HG02623 (cell line): ENCODE data around the gene TERB1.
A peak's percentile ranks its signal among the peaks of the same experiment; 100 is the strongest.
"Not testable (repeated sequence)": the region's sequence is repeated elsewhere in the genome, so short reads cannot be mapped to it uniquely, and the experiment has no call there.

Experiments used
- ATAC-seq: cut with Tn5 transposase; IDR thresholded peaks from one replicate; pipeline ENCODE4 v1.9.1; 2021; ENCODE audit warnings: moderate library complexity; ENCODE audit not compliant: unreplicated experiment

TERB1 gene

DNA sequence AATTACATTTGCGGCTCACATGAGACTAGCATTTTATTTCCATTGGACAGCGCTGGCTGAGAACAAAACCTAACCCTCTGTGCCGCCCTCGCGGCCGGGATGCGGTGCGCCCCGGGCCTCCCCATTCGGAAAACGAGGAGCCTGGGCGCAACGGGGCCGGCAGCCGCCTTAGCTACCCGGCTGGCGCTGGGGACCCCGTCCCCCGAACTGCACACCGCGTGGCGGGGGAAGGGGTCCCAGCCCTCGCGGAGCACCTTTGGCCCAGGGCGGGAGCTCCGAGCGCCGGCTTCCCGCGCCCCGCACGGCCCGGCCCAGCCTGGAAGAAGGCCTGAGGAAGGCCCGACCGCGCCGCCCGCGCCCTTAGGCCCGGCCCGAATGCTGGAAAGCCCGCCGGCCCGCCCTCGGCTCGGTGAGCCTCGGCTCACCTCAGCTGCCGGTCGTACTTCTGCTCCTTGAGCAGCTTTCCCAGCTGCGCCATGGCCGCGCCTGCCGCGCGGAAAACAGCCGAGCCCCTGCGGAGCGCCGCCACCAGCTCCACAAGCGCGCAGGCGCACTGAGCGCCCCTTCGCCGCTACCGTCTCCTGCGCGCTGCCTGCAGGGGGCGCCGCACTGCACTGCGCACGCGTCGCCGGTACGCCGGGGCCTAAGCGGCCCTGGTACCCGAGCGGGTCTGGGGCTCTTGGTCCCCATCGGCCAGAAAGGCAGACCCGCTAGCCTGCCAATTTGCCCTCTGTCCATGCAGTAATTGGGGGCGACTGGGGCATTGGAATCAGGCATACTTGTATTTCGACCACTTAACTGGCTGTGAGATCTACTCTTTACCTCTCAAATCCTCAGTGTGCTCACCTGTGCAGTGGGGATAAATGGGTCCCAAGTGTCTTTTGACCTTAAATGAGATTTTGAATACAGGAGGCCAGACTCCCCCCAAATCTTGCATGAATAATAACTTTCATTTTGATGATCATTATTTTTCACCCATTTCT, 29.3 kb upstream of the TERB1 start, which contains the start of gene NAE1:
Gene NAE1, minus strand, starts transcription at position 555 of the 983 bp plus-strand sequence. Its CDS starts 77 bp downstream, at position 478.
- peak; percentile 91 for ATAC-seq

DNA sequence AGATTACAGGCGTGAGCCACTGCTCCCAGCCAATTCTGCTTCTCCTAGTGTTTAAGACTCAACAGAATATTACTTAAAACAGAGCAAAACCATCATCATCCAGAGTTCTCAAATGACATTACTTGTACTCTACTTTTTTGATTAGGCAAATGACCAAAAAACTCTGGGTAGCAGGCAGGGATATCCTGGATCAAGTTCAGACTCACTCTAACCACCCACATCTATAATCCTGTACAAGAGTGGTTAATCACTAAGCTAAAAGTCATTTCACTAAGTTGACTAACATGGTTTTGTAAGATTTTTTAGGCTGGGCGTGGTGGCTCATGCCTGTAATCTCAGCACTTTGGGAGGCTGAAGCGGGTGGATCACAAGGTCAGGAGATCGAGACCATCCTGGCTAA, 22.6 kb upstream of the TERB1 start:
- ATAC-seq: no peak

DNA sequence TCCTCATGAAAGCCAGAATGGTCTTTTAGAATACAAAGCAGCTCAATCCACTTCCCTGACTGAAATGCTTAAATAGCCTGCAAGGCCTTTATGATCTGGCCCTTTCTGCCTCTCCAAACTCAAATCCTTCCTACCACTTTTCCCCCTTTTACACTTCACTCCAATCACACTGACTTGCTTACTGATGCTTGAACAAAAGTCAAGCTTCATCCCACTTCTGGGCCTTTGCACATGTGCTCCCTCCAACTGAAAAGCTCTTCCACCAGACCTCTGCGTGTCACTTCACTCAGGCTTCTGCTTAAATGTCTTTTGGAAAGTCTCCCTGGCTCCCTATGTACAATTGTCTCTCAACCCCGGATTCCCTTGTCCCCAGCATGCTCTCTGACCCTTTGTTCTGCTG, 13.3 kb upstream of the TERB1 start:
- ATAC-seq: no peak

DNA sequence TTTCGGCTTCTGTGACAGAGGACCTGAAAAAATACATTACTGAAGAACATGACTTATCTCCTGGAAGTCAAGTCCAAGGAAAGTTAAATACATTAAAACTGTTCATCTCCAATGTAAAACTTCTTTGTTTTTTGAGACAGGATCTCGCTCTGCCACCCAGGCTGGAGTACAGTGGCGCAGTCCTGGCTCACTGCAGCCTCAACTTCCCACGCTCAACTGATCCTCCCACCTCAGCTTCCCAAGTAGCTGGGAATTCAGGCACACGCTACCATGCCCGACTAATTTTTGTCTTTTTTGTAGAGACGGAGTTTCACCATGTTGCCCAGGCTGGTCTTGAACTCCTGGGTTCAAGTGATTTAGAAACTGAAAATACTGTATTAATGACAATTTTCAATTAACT, 9.7 kb upstream of the TERB1 start:
- ATAC-seq: no peak

DNA sequence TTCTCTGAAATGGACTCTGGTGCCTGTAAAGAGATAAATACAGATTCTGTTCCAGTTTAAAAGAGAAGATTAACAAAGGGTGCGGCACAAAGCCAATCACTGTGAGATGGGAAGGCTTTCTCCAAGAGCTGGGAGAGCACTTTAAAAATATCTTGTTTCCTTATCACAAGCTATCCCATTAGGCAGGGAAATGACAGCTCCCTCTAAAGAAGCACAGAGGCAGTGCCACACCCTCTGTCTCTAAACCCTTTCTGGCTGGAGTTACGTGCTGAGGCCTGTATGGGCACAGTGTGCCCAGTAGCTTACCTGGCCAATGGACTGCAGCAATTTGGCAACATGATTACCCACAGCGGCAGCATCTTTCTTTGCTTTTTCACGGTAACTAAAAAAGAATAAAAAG, 9.0 kb upstream of the TERB1 start:
- no peak for ATAC-seq

DNA sequence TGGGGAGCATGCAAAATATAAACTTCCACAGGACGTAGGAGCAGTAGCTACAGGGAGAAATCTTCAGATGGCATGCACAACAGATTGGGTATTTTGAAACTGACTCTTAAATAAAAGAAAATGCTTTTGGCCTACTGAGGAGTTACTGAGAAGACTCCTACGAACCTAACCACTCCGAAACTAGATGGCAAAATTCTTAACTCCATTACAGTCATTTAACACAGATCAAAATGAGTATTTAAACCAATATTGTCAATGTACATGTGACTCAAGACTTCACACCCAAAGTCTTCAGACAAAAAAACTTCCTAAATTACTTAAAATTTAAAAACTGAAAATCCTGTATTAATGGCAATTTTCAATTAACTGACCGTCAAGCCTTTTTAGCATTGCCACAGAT, 8.4 kb upstream of the TERB1 start:
- ATAC-seq: no peak

DNA sequence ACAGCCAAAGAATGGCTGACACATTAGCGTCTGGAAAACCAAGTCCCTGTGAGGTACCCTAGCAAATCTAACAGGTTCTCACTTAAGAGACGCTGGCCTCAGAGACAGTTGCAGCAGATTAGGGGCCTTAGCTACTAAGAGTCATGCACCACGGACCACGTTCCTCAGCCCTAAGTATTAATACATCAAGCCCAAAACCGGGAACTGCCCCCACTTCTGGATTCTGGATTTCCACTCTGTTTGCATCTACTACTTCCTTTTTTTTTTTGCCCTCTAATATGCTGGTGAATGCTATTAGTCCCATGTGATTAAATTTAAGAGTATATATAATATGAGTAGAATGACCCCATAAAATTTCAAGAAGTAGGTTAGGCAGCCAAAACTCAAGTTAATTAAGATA, 775 bp upstream of the TERB1 start:
- ATAC-seq: no peak

DNA sequence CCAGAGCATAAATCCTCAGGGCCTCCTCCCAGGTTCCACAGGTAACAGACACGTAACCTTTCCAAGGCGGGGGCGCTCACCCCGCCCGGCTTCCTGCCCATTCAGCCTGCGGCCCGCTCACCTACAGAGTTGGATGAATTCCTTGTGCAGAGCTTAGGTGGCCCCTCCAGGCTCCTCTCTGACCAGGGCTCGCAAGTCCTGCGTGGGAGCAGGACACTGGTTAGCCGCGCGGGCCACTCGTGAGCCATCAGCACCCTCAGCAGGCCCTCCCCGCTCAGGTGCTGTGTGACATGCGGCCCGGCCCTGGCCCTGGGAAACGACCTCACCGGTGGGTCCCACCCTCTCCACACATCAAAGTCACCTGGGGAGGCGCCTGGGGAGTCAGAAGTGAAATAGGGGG, 528 bp downstream of the TERB1 start:
- ATAC-seq: no peak

DNA sequence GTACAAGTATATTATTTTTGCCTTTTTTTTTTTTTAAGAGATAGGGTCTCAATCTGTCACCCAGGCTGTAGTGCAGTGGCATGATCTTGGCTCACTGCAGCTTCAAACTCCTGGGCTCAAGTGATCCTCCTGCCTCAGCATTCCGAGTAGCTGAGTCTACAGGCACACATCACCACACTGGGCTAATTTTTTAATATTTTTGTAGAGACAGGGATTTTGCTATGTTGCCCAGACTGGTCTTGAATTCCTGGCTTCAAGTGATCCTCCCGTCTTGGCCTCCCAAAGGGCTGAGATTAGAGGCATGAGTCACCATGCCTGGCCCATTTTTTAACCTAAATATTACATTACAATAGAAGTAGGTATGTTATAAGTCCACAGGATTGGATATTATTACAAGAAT, 3.2 kb downstream of the TERB1 start:
- no peak for ATAC-seq

DNA sequence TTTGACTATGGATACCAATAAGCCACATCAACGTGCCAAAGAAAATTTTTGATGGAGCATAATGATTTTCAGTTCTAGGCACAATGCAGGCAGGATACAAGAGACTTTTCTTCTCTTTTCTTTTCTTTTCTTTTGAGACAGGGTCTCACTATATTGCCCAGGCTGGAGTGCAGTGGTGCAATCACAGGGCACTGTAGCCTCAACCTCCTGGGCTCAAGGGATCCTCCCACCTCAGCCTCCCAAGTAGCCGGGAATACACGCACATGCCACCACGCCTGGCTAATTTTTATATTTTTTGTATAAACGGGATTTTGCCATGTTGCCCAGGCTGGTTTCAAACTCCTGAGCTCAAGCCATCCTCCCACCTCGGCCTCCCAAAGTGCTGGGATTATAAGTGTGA, 7.4 kb downstream of the TERB1 start:
- not testable (repeated sequence) for ATAC-seq

DNA sequence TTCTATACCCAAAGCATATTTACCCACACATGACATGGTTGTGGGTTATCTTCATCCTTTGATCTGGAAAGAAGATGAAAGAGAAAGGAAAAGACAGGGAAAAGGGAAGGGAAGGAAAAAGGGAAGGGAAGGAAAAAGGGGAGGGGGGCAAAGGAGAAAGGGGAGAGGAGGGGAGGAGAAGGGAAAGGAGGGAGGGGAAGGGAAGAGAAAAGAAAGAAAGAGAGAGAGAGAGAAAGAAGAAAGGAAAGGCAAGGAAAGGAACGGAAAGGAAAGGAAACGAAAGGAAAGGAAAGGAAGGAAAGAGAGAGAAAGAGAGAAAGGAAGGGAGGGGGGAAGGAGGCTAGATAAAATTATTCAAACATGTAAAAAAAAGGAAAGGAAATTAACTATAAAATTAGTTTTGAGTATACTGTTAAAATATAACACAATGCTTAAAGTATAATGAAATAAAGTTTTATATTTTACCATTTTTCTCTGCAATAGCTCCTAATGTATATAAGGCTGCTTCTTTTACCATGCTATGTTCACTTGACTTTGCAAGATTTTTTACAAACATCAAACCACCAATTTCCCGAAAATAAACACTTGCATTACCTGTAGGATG, 11.2 kb downstream of the TERB1 start:
- no peak for ATAC-seq

DNA sequence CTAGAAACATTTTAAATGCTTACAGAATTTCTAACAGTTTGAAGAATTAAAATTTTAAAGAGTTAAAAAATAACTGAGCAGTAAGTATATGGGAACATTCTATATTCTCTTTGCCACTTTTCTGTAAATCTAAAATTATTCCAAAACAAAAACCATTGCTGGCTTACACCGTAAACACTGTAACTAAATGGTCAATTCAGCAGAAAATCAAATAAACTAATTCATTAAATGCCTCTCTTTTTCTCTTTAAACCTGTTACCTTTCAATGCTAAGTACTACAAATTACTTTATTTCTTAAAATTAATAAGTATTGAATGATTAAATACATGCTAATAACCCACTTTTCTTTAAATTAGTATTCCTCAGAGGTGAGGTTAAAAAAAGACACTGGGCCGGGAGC, 14.0 kb downstream of the TERB1 start:
- no peak for ATAC-seq

DNA sequence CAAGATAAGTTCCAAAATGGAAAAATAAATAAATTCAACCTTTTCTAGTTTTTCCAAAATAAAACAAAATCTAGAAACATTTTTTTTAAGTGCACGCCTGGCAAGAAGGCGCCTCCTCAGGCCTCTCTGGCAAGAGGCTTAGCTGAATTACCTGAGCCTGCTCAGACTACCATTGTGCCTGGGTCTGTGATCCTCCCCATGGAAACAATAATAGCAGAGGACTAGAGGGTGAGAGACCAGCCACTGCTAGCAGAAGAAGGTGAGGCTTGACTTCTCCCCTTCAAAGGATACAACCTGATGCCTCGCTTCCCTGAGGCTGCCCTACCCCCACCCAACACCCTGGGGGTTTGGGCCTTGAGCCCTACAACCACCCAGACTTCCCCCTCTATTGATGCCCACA, 14.8 kb downstream of the TERB1 start:
- ATAC-seq: no peak

DNA sequence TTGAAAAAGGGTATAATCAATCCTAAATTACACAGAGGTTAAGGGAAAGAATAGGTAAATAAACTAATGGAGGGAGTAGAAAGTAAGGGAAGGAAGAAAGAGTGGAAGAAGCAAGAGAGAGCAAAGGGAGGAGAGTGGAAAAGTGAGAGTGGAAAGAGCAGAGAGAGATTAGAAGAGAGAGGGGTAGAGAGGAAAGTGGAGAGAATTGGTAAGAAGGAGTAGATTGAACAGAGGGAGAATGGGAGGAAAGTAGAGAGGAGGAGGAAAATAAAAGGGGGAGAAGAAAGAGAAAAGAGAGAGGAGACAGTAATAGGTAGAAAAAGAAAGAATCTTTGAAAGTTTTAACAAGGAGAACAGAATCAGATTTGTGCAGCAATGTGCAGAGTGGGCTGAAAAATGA, 24.9 kb downstream of the TERB1 start:
- ATAC-seq: no peak

DNA sequence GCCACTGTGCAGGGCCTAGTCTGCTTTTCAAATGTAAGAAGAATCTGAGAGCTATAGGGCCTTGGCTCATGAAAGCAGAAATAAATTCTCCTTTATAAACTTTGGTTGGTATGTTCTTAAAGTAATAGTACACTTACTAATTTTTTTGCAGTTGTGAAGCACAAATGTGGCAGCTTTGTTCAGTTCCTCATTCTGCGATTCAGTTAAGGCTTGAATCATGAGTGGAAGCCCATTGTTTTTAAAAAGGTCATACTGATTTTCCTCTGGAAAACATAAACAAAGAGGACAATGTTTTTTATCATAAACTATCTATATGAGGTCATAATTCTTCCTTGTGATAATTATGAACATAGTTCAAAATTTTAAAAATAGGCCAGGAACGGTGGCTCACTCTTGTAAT, 26.4 kb downstream of the TERB1 start:
- ATAC-seq: no peak

DNA sequence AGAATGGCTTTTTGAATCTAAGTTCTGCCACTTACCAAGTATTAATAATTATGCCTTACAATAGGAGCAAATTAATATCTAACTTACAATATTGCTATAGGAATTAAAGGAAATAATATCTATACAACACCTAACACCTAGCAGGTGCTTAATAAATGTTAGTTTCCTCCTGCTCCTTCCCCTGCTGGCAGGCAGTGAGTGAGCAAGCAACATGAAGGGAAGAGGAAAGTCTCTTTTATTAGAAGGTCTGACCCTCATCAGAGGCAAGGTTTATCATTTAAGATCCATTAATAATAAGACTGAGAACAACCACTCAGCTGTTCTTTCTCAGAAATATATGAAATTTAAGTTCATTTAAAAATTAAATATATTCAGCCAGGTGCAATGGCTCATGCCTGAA, 43.3 kb downstream of the TERB1 start:
- ATAC-seq: no peak

DNA sequence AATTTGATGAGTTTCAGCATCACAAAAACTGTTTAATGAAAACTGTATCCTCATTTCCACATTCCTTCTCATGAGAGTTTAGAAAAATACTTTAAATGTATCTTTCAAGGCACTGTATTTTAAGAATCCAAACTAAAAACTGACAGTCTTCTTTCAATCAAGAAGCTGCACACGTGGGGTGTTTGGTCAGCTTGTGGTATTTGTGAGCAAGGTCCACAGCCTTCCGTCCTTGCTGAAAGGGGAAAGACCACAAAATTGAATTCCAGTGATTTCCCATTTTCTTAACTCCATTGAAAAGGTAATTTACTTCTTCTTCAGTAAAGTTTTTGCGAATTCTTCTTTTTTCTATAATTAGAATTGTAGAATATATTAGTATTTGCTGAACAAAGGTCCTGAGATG, 46.6 kb downstream of the TERB1 start:
- ATAC-seq: no peak

DNA sequence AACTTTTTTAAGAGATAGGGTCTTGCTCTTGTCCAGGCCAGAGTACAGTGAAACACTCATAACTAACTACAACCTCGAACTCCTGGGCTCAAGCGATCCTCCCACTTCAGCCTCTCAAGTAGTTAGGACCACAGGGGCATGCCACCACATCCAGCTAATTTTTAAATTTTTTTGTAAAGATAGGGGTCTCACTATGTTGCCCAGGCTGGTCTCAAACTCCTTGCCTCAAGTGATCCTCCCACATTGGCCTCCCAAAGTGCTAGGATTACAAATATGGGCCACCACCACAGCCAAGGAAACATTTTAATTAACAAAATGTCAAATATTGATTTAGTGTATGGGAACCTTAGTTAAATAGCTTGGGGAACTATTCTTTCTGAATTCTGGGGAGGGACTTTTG, 47.2 kb downstream of the TERB1 start:
- no peak for ATAC-seq

DNA sequence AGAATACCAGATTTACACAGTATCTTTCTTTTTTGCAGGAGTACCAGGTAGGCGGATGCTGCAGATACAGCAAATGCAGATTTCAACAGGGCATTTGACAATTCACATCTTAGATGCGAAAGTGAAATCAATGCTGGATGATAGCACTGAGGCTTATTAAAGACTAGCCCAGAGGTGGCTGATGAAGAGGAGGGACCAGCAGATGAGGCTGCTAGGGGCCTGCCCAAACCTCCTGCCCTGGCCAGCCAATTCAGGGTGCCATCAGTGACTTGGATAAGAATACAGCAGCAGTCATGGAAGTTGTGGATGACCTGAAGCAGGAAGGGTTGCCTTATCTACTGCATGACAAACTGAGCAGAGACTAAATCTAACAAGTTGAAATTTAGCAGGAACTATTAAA, 48.4 kb downstream of the TERB1 start:
- no peak for ATAC-seq

DNA sequence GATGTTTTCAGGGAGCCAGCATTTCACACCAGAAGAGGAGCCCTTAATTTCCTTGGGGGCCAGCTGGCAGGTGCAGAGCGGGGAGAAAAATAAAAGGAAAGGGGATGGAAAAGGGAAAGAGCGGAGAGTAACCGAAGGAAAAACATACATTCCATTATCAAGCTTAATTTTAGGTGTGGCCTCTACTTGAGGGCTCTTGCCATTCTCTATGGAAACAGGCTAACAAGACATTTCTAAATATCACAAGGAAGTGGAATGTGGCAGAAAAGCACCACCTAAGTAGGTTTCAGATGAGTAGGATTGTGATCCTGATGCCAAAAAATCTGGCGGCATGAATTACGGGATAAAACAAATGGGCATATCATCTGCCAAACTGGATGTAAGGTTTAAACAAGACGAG, 49.0 kb downstream of the TERB1 start:
- no peak for ATAC-seq

DNA sequence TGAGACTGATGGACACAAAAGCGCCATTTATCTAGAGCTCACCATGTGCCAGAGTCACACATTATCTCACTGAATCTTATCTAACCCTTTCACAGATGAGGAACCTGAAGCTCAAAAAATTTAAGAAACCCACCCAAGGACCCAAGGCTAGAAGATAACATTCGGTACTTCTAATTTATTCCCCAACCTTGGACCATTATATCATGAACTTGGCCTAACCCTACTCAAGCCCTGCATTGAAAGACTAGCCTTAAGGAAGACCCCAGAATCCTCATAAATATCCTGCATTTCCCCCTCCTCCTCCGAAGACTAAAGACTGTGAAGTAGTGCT, 49.4 kb downstream of the TERB1 start:
- ATAC-seq: no peak

DNA sequence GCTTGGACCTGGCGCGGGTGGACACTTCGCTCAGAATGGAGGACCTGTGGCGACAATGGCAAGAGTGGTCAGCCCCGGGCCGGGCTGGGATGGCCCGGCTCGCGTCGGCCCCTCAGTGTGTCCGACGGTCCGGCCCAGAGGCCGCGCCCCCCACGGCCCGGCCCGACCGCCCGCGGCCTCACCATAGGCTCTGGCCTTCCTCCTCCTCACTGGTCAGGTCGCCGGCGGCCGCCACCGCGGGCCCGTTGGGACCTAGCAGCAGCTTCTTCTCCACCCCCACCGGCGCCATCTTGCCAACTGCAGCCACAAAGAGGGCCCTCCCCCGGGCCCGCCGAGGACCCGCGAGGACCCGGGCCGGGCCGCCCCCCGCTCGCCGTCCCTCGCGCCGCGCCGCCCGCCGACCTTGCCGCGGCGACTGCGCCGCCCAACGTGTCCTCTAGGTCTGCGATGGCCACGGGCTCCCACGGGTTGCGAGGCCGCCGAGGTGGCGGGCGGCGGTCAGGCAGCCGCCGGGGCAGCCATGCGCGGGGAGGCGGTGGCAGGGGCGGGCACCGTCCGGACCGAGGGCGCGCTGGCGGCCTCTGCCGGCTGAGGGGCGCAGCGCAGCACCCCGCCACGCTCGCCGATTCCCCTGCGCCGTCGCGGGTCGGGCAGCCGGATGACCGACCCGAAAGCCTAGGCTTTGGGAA, 49.9 kb downstream of the TERB1 start, which contains the start of gene DYNC1LI2:
Gene DYNC1LI2, minus strand, starts transcription at position 307 of the 689 bp plus-strand sequence. Its CDS starts 18 bp downstream, at position 289.
- ATAC-seq: peak; percentile 83
